GM21529 (cell line): ENCODE data around the gene CC2D1B.

Experiments
- ATAC-seq: cut with Tn5 transposase; IDR thresholded peaks from one replicate; pipeline ENCODE4 v1.9.1; 2021; ENCODE audit not compliant: unreplicated experiment

Gene CC2D1B

DNA sequence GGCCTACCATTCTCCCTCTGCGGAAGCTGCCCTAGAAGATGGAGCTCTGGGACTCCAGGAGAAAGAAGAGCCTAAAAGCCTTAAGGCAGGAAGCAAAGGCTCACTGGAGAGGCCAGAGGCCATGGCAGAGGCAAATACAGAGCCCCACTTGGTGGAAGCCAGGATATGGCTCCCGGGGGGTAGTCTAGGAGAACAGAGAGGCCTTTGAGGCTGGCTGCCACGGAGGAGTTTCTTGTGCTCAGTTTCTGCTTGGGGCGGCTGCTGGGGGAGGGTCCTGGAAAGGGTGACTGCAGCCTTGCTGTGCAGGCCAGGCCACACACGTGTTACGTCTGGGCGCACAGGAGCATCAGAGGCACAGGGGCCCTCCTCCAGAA, 5.4 kb downstream of the CC2D1B start:
- no peak for ATAC-seq

- ATAC-seq: no peak
Observed at GRCh38 chr1:52359676-52360594, 6.1 kb downstream of the CC2D1B start.

DNA sequence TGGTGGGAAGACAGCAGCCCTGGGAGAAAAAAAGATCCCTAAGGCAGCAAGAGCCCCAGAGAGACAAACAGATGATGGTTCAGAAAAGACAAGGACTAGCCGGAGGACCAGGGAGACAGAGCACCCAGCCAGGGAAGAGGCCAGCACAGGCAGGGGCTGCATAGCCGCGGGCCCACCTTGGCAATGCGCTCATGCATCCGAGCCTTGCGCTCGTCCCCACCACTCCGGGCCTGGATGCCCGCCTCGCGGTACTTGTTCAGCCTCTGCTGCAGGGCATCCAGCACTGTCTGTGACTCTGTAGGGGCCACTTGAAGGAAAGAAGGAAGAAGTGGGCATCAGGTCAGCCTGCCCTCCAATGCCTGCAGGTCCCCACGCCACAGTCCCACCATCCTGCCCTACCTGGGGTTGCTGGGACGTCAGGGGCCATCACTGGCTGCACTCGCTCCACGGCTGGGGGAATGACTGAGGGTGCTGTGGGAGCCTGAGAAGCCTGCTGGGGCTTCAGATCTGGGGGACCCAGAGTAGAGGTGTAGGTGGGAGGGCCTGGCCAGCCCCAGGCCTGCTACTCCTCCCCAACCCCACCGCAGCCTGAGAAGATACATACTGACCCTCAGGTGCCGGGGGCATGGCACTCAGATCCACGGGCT, 7.0 kb downstream of the CC2D1B start:
- ATAC-seq: no peak

GRCh38 chr1:52357397-52357796, 8.6 kb downstream of the CC2D1B start:
- ATAC-seq: no peak

DNA sequence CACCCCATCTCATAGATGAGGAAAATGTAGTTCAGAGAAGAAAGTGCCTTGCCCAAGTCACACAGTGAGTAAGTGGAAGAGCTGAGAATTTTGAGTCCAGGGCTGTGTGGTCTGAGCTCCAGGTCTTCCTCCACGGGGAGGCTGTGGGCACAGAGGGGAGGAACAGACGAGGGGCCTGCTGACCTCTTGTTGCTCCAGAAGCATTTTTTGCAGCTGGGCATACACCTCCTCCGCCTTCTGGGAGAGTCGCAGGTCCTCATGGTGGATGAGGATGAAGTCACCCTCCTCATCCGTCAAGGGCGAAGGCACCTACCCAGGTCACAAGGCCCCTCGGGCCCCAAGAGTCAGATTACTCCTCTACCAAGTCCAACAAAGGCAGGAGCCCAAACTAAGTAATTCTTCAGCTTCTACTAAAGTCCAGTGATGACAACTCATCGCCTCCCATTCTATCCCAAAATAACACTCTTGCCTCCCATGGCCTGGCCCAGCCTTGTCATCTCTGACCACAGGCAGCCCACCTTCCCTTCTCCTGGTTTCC, 9.1 kb downstream of the CC2D1B start:
- no peak for ATAC-seq

GRCh38 chr1:52355847-52356505, 10.0 kb downstream of the CC2D1B start:
- ATAC-seq: no peak

DNA sequence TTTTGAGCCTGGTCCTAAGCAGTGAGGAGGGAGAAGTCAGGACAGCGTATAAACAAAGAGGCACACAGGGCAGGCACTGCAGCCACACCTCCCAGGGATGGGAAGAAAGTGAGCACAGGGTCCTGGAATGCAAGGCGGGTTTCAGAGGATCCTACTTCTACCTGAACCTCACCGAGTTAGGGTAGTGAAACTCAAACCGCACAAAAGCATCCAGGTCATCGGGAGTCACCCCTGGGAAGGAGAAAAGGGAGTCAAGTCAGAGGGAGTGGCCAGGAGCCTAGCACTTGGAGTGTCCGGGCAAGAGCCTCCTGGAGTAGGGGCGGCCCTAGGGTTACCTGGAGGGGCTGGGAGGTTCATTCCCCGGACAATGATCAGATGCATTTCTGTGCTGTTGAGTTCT, 10.6 kb downstream of the CC2D1B start:
- no peak for ATAC-seq

DNA sequence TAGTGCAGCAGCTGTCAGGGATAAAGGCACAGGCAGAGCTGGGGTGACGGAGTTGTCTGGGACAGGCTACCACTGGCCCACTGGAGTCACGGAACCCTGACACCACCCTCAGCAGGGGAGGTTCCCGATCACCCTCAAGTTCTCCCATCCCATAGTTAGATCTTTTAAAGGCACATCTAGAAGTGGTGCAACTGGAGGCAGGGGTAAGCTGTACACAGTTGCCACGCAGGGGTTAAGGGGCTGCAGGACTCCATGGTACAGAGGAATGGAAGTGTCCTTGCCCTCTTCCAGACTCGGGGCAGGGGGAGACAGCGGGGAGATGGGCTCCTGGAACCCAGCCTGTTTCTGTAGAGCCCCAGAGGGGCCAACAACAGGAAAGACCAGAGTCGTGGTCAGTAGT, 13.3 kb downstream of the CC2D1B start:
- no peak for ATAC-seq

GRCh38 chr1:52348704-52349300, 17.2 kb downstream of the CC2D1B start:
- no peak for ATAC-seq

- no peak for ATAC-seq
Observed at GRCh38 chr1:52346653-52347052, 19.4 kb downstream of the CC2D1B start.

DNA sequence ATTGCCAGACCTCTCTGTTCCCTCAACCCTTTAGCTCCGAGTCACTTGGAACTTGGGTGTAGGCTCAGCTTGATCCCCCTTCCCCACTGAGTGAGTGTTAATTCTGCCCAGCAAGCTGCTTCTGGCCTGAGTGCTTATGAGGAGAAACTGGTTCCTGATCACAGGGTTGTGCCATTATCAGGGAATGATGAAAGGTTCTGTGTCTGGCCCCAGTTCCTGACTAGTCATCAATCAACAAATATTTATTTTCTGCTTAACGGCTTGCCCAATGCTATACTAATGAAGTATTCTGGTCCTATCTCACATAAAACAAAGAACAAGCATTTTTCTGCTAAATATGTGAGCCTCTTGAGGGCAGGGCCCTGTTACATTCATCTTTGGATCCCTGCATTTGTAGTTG, 20.8 kb downstream of the CC2D1B start:
- no peak for ATAC-seq

GRCh38 chr1:52343979-52344378, 22.0 kb downstream of the CC2D1B start:
- no peak for ATAC-seq

- no peak for ATAC-seq
Observed at GRCh38 chr1:52341655-52342260, 24.2 kb downstream of the CC2D1B start.

- no peak for ATAC-seq
Observed at GRCh38 chr1:52337439-52337838, 28.6 kb downstream of the CC2D1B start.

DNA sequence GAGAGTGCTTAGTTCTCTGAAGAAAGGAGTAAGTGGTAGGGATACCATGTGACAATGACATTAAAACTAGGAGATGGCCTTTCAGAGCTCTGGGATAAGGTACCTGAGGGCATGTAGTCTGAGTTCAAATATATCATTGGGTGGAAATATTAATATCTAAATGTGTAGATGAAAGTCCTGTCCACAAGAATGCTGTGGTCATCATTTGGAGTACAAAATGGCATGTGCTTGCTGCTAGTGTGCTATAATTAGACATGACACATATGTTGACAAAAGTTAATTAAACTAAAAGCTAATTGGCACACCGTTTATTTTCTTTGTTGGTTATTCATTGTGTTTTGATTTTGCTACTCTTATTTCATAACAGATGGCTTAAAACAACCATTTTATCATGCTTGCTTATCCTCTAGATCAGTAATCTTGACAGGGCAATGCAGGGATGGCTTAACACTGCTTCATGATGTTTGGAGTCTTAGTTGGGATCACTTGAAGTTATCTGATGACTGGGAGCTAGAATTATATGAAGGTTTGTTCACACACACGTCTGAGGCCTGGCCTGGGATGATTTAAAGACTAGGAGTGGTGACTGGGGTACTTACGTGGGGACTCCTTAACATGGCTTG, 31.0 kb downstream of the CC2D1B start:
- ATAC-seq: no peak

GRCh38 chr1:52332411-52332810, 33.6 kb downstream of the CC2D1B start:
- ATAC-seq: no peak

DNA sequence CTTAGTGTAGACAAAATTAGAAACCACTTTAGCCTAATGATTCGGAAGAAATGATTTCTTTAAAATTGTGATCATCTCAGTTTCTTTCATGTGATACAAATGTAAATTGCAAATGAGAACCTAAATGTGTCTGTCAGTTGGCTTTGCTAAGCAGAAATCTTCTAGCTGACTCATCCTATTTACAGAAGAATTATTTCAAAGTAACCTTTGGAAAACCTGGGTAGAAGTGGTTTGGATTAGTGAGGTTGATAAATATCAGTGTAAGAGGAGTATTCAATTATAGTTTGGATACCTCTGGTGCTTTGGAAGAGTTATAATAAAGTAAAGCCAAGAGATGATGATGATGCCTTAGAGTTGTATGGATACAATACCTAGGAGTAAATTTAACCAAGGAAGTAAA, 37.4 kb downstream of the CC2D1B start:
- no peak for ATAC-seq

GRCh38 chr1:52325786-52326185, 40.2 kb downstream of the CC2D1B start:
- ATAC-seq: no peak

GRCh38 chr1:52323731-52324130, 42.3 kb downstream of the CC2D1B start:
- no peak for ATAC-seq

DNA sequence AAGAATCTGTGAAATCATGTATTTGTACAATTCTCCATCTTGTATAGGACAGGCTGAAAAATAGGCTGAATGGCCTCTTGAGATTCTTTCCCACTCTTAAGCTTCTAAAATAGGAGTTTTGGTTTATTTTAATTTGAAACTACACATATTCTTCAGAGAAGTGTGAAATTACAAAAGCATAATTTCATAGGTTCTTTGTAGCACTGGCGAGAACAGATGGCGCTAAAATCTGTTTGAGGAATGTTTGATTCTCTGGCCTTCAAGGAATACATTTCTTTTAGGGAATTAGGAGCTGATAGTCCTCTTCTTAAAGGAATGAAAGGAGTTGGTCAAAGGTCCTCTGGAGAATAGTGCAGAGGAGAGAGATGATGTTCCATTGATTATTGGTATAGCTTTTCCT, 44.9 kb downstream of the CC2D1B start:
- no peak for ATAC-seq
